ENCODE measurements around the gene HGFAC.
"Not testable (repeated sequence)": the region's sequence is repeated elsewhere in the genome, so short reads cannot be mapped to it uniquely, and the experiment has no call there.

The HGFAC gene

GRCh38 chr4:3411190-3411589 lies 30.6 kb upstream of the HGFAC start:
- not testable (repeated sequence) for DNase-seq (ENCODE audit: low spot score)

GRCh38 chr4:3411676-3412075 lies 30.1 kb upstream of the HGFAC start:
- no peak for DNase-seq (ENCODE audit: low spot score)

GRCh38 chr4:3412257-3413020 lies 29.3 kb upstream of the HGFAC start:
- no peak for DNase-seq (ENCODE audit: low spot score)

DNA sequence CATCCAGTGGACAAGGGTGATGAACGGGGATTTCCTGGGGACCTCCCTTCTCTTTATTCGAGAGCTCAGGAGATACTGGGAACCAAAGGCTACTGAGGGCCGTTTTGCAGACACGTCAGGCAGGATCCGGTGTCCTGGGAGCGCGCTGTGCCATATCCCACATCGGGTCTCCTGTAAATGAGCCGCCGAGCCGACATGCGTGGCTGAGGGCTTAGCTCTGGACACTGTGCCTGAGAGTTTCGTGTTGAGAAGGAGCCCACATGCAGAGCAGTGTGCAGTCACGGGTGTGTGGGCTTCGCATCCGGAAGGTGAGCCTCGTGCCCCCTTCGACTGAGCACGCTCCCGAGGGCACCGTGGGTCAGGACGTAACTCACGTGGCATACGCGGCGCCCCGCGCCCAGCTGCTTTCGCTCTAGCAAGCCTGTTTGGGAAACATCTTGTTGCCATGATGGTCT lies 28.5 kb upstream of the HGFAC start:
- DNase-seq (ENCODE audit: low spot score): no peak

GRCh38 chr4:3413675-3414420 lies 27.9 kb upstream of the HGFAC start:
- DNase-seq (ENCODE audit: low spot score): no peak

DNA sequence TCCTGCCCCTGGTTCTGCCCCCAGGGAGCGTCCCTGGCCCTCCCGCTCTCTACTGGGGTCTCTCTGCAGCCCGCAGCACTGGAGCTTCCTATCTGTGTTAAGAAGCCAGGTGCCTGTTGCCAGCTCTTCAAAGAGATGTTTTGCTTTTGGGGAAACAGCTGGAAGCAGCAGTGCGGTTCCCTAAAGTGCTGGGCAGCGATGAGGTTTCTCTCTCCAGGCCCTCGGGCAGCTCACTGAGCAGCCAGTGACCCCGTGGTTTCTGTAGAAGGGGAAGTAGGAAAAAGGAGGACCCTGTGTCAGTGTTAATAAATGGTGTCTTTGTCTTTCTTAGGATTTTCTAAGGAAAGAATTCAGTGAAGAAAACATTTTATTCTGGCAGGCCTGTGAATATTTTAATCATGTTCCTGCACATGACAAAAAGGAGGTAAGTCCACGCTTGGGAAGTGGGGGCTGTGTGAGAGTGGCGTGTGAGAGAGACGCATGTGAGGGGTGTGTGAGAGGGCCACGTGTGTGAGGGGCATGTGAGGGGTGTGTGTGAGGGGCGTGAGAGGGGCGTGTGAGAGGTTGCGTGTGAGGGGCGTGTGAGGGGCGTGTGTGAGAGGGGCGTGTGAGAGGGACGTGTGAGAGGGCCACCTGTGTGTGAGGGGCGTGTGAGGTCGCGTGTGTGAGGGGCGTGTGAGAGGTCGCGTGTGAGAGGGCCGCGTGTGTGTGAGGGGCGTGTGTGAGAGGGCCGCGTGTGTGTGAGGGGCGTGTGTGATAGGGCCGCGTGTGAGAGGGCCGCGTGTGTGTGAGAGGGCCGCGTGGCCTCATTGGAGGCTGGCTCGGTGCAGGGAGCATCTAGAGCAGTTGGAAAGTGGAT lies 27.1 kb upstream of the HGFAC start:
- no peak for DNase-seq (ENCODE audit: low spot score)

GRCh38 chr4:3415471-3416141 lies 26.2 kb upstream of the HGFAC start:
- no peak for DNase-seq (ENCODE audit: low spot score)

DNA sequence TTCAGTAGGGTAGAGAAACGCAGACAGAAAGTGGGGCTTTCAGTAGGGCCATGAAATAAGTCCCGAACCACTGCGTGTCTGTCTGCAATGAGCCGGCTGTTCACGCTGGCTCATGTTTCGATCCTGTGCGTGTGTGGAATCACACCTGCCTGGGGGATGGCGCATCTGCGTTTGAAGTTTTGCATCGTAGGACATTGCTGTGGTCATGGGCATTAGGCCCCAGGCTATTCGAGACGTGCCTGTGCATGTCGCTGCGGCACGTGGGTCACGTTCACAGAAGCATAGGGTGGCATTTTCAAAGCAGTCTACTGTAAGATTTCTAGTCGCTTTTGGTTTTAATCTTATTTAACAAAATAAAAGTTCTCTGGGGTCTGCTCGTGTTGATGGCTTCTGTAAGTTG lies 25.5 kb upstream of the HGFAC start:
- DNase-seq (ENCODE audit: low spot score): no peak

GRCh38 chr4:3416821-3417221 lies 24.9 kb upstream of the HGFAC start:
- DNase-seq (ENCODE audit: low spot score): no peak

- no peak for DNase-seq (ENCODE audit: low spot score)
These were observed 24.3 kb upstream of the HGFAC start for GRCh38 chr4:3417448-3417847.

DNA sequence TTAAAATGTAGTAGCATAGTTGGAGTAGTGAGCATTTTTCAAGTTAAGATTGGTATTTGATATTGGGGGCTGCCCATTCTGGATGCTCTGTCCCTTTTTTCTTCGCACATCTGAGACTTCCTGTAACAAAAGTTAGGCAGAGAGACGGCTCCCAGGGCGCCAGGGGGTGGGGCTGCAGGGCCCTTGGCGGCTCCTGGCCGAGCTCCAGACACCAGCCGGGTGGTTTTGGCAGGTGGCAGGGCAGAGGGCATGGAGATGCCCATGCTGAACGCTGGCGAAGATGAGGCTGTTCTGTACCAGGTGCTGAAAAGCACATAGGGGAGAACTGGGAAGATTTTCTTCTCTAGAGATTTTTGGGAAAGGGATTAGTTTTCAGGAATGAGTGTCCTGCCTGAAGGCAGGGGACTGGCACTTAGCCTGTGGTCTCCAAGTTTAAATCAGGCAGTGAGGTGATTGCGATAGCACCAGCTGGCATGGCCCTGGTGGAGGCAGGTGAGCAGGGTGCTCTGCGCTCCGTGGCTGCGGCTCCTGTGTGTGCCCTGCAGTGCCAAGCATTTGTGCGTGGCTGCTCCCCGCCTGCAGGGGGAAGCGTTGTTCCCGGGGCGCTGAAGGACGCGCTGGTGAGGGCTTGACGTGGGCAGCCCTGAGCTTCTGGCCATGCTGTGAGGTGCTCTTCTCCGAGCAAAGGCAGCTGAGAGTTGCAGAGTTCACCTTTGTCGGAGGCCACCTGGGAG lies 23.6 kb upstream of the HGFAC start:
- DNase-seq (ENCODE audit: low spot score): no peak

- DNase-seq (ENCODE audit: low spot score): no peak
These were observed 21.7 kb upstream of the HGFAC start for GRCh38 chr4:3419836-3420605.

- DNase-seq (ENCODE audit: low spot score): no peak
These were observed 21.2 kb upstream of the HGFAC start for GRCh38 chr4:3420606-3420955.

GRCh38 chr4:3420956-3421355 lies 20.8 kb upstream of the HGFAC start:
- DNase-seq (ENCODE audit: low spot score): no peak

DNA sequence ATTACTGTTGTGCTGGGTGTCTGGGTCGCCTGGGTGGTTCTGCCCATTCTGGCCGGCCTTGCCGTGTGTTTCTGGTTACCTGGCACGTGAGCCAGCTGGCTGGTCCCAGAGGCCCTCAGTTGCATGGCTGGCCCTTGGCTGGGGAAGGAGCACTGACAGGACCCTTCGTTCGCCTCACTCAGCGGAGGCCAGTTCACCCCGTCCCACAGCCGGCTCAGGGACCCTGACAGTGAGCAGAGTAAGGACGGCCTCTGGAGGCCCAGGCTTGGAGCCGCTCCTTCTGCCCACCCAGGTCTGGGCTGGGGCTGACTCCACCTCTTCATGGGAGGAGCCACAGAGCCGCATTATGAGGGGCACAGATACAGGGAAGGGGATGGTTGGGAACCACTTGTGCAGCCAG lies 20.3 kb upstream of the HGFAC start:
- no peak for DNase-seq (ENCODE audit: low spot score)

- no peak for DNase-seq (ENCODE audit: low spot score)
These were observed 19.4 kb upstream of the HGFAC start for GRCh38 chr4:3422241-3422801.

DNA sequence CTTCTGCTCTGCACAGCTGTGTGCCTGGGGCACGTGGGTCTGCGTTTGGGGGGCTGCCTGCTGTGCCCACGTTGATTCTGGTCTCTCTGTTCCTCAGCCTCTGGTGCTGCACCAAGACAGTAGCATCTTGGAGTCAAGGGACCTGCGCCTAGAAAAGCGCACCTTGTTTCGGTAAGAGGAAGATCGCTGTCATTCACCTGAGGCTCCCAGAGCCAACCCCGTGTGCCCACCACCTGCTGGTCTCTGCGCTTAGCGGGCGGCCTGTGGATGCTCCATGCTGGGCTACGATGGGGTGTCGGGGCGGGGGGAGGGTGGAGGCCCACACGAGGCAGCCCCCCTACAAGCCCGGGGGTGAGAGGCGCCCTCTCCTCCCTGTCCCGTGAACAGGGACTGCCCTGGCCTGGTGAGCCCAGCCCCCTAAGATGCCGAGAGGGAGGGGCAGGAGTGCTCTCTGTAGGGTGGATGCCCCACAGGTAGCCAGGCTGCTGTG lies 18.9 kb upstream of the HGFAC start:
- no peak for DNase-seq (ENCODE audit: low spot score)

- no peak for DNase-seq (ENCODE audit: low spot score)
These were observed 18.4 kb upstream of the HGFAC start for GRCh38 chr4:3423406-3423805.

GRCh38 chr4:3423952-3424351 lies 17.8 kb upstream of the HGFAC start:
- no peak for DNase-seq (ENCODE audit: low spot score)

DNA sequence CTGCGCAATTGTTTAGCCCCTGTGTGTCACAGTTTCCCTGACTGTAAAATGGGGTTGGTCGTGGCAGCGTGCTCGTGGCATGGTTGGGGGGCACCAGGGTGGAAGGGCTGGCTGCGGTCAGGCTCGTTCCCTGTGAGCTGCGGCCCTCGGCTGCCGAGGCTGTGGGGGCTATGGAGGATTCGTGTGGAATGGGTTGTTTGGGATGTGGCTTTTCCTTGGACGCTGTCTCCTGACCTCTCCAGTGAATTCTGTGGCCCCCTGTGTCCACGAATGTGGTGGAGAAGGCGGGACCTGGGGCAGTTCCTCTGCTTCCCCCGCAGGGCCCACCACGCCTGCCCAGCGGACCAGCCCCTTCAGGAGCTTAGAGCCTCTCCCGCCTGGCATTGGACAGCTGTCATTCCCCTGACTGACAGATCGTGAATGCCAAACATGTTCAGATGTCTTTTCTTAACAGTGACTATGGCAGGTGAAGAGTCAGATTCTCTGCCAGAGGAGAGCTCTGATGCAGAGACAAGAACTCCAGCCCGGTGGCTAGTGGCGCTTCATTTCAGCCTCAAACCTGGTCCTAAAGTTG lies 17.2 kb upstream of the HGFAC start:
- no peak for DNase-seq (ENCODE audit: low spot score)
